Uterus (tissue), 4 donors: ENCODE results near the gene KHSRP. TPM values are rescaled to one million over a fixed set of nuclear protein-coding genes. Genes with fewer than 3 reads are reported as not detected.

Experiments used
- DNase-seq, 2 donors: peaks; one replicate each; pipeline ENCODE4 v3.0.0-alpha.2; 2019 to 2020
- H3K27ac ChIP-seq, 2 donors: fragments of 200-600 bp; sonication (generic); 1 replicate in 1 of 2; 2 replicates in 1 of 2; pipeline ENCODE4 v1.5.1; 2016 to 2018
- H3K27me3 ChIP-seq, 2 donors: fragments of 200-600 bp; sonication (generic); one replicate each; pipeline ENCODE4 v1.5.1; 2018 to 2019; ENCODE audit warnings: control low read depth in 1 of 2
- H3K36me3 ChIP-seq, 2 donors: fragments of 200-600 bp; sonication (generic); one replicate each; pipeline ENCODE4 v1.5.1; 2019; ENCODE audit warnings: control low read depth in 1 of 2
- H3K4me1 ChIP-seq, 2 donors: fragments of 200-600 bp; sonication (generic); one replicate each; pipeline ENCODE4 v1.5.1; 2018 to 2019; ENCODE audit warnings: control low read depth in 1 of 2
- H3K4me3 ChIP-seq, 2 donors: fragments of 200-600 bp; sonication (generic); 1 replicate in 1 of 2; 2 replicates in 1 of 2; pipeline ENCODE4 v1.5.1; 2018 to 2019; ENCODE audit warnings: mild to moderate bottlenecking in 1 of 2
- H3K9me3 ChIP-seq, 2 donors: fragments of 200-600 bp; sonication (generic); one replicate each; pipeline ENCODE4 v1.5.1; 2019; ENCODE audit warnings: control low read depth in 1 of 2
- POLR2A ChIP-seq, 2 donors: fragments of 450-650 bp; IDR thresholded peaks; one replicate each; pipeline ENCODE4 v1.6.1; 2016; ENCODE audit warnings: antibody characterized with exemption in 2 of 2, mild to moderate bottlenecking in 1 of 2, moderate library complexity in 1 of 2
- intact Hi-C: fragments of 100-400 bp; cut with DNase I; formaldehyde crosslinking; loops from one replicate; pipeline ENCODE4 v1.15.1; 2023; ENCODE audit warnings: low total_unique reads
- total RNA-seq, 4 donors: library from RNA; depleted of rRNA in 3 of 4; stranded (reverse); fragments of >200 nt in 3 of 4; gene quantifications; one replicate each; pipeline versions ENCODE4 v1.1.0 to v1.2.4, GENCODE V29; 2014 to 2023
- TF ChIP-seq, protein P1 (sequence below), 4 experiments: fragments of 200-600 bp in 2 of 4; fragments of 450-650 bp in 2 of 4; sonication (generic) in 2 of 4; IDR thresholded peaks; one replicate each; pipeline ENCODE4 v1.5.1; 2016 to 2019; ENCODE audit warnings: antibody characterized with exemption in 4 of 4, mild to moderate bottlenecking in 2 of 4, moderate library complexity in 1 of 4
- donor health status: DM: yes; HTN: yes; CAD: no.

The KHSRP gene
- total RNA-seq, 4 donors from 2014 or later: 23.5 to 259 (median 66.5) TPM

DNA sequence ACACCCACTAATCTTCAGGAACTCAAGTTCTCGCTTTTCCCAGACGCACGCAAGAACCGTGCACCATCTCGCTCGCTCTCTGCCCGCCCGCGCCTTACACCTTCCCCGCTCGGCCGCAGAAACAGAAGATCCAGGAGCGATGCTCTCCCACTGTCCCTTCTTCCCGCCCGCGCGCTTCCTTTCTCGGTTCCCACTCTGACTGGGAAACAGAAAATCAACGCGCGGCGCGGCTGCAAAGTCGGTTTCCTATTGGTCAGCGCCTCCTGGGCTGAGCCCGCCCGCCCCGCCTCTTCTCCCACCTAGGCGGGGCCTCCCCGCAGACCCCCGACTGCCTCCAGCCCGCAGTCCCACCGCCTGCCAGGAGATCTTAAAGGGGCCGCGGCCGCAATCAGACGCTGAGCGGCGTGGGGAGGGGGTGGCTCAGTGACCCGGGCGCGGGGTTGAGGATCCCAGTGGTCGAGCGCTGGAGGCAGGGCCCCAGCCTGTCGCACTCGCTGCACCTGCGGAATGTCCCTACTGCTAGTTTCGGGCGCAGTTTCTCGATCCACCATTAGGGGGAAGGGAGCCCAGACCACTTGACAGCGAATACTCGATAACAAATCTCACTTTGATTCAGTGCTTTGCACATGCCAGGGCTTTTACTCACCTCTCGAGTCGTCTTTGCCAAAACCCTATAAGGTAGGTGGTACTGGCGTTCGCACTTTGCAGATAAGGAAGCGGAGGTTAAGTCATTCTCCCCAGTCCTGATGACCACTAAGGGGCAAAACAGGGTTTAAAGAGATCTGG, 35.7 kb upstream of the KHSRP start:
- peaks cover 0 to 13% of the 10 kb centered on the region in 2 donors for H3K27me3 ChIP-seq
- peak; percentile 96 to 97 for DNase-seq
- peak overlapping the region; percentile 73 to 92 for H3K27ac ChIP-seq
- peak; percentile 21 to 25 for TF ChIP-seq POLR2A (IDR thresholded peaks at IDR 0.05)
- TF ChIP-seq, protein P1, sequence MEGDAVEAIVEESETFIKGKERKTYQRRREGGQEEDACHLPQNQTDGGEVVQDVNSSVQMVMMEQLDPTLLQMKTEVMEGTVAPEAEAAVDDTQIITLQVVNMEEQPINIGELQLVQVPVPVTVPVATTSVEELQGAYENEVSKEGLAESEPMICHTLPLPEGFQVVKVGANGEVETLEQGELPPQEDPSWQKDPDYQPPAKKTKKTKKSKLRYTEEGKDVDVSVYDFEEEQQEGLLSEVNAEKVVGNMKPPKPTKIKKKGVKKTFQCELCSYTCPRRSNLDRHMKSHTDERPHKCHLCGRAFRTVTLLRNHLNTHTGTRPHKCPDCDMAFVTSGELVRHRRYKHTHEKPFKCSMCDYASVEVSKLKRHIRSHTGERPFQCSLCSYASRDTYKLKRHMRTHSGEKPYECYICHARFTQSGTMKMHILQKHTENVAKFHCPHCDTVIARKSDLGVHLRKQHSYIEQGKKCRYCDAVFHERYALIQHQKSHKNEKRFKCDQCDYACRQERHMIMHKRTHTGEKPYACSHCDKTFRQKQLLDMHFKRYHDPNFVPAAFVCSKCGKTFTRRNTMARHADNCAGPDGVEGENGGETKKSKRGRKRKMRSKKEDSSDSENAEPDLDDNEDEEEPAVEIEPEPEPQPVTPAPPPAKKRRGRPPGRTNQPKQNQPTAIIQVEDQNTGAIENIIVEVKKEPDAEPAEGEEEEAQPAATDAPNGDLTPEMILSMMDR (IDR thresholded peaks at IDR 0.05): peak; percentile 56 to 77 (median 69)
- peak overlapping the region; percentile 60 to 65 for H3K4me3 ChIP-seq
- no peaks in the 10 kb centered on the region for H3K36me3 ChIP-seq
- H3K4me1 ChIP-seq: no peaks in the 10 kb centered on the region
- intact Hi-C loops: no loop called here
- no peaks in the 10 kb centered on the region for H3K9me3 ChIP-seq

DNA sequence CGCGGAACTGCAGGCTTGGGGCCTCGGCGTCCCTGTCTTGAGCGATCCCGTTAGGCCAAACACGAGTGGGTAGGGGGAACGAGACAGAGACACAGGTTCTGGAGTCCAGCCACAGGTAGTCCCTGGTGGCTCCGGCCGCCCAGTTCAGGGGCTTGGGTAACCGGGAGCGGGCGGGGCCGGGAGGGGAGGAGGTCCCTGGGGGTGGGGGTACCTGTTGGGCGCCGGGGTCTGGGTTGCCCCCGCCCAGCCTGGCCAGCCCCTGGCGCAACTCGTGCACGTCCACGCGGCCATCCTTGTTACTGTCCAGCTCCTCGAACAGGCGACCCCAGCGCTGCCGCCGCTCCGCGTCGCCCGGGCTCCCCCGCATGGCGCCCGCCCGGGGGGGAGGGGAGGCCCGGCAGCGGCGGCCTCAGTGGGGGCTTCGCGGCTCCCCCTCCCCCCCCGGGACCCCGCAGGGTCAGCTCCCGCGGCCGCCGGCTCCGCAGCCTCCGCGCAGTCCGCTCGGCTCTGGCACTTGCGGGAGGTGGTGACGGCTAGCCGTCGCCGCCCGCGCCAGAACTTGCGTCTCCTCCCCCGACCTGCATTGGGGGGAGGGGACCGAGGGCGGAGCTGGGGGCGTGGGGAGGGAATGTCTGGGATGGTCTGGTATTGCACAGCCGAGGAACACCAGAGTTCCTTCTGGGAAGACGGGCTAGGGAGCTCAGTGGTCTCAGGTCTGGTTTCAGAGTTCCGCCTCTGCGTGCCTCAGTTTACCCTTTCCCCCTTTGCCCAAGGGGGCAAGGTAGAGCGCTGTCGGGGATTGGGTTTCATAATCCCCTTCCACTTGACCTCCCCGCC, 34.9 kb upstream of the KHSRP start, which contains the start of gene SLC25A23:
Gene SLC25A23, minus strand, starts transcription at position 531 of the 837 bp plus-strand sequence. Its CDS starts 164 bp downstream, at position 367.
- intact Hi-C loops: no loop called here
- no peaks in the 10 kb centered on the region for H3K36me3 ChIP-seq
- peak; percentile 69 to 74 for DNase-seq

DNA sequence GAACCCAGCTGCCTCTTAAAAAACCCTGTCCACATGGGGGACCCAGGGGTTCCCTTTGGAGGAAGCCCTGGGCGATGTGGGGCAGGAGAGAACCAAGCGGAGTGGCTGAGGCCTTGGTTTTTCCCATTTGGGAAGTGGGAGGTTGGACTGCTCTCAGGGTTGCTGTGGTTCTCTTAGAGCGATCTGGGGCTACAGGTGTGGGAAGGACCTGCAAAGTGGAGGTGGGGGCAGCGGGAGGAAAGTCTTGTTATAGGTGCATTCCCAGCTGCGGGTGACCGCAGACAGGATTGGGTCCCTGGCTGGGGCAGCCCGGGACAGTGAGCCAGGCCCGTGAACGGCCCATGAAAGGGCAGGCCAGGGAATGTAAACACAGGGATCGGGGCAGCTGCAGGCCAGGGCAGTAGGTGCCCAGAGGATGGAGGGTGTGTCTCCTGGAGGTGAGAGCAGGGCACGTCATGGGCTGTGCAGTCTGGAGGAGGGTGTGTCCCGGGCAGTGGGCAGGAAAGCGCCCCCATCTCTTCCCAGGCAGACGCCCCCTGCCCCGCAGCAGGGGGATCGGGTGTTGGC, 34.2 kb upstream of the KHSRP start:
- intact Hi-C loops: no loop called here
- Histone ChIP-seq H3K27me3 (peaks cover 0 to 6% of the 10 kb centered on the region in 2 donors), H3K36me3 (no peaks in the 10 kb centered on the region), H3K27ac (peak overlapping the region; percentile 73 to 92), H3K4me1 (no peaks in the 10 kb centered on the region), H3K4me3 (peak overlapping the region; percentile 60 to 65), H3K9me3 (peaks cover 0 to 4% of the 10 kb centered on the region in 2 donors)
- TF ChIP-seq POLR2A (IDR thresholded peaks at IDR 0.05): no peak
- TF ChIP-seq, protein P1 (IDR thresholded peaks at IDR 0.05): no peak
- no peak for DNase-seq

More for the DNA sequence above, 34.9 kb upstream of the KHSRP start, which contains the start of gene SLC25A23:
- peaks cover 0 to 13% of the 10 kb centered on the region in 2 donors for H3K27me3 ChIP-seq
- H3K9me3 ChIP-seq: no peaks in the 10 kb centered on the region
- TF ChIP-seq, protein P1 (IDR thresholded peaks at IDR 0.05): no peak
- peak in 1 of 2 donors; percentile 33 for TF ChIP-seq POLR2A (IDR thresholded peaks at IDR 0.05)
- peak within 1 kb of the TSS; percentile 60 to 65 for H3K4me3 ChIP-seq
- H3K27ac ChIP-seq: peak within 1 kb of the TSS; percentile 73 to 92
- no peaks in the 10 kb centered on the region for H3K4me1 ChIP-seq

DNA sequence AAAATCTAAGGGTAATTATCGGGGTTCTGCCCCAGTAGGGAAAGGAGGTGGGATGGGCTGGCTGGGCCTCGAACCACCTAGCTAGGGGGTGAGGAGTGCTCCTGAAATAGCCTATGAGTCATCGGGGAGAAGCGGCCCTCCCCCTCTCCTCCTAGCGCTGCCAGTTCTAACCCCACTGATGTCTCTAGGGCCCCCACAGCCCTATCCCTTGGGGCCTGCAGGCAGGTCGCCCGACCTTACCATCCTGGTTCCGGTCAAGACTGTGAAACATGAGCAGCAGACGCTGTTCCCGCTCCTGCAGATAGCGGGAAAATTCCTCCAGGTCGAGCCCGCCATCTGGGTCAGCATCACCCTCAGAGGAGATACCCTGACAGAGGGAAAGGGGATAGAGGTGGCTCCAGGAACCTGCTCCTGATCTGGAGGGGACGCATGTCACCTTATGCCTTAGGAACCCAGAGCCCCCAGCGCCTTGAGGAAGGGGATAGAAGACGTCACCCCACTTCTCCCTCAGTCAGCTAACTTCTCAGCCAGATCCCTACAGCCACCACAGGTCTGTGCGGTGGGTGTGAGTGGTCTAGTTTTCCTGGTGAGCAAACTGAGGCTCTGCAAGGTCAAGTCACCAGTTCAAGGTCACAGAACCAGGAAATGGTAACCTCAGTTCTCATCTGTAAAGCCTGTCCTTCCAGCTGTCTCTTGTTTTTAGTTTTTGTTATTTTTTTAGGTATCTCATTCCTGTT, 33.5 kb upstream of the KHSRP start:
- H3K4me3 ChIP-seq: peak overlapping the region in 1 of 2 donors; percentile 60
- H3K27ac ChIP-seq: peak overlapping the region; percentile 73 to 92
- intact Hi-C loops: no loop called here
- peaks cover 0 to 7% of the 10 kb centered on the region in 2 donors for H3K9me3 ChIP-seq
- no peaks in the 10 kb centered on the region for H3K4me1 ChIP-seq
- no peaks in the 10 kb centered on the region for H3K36me3 ChIP-seq
- DNase-seq: peak in 1 of 2 donors; percentile 27
- no peak for TF ChIP-seq POLR2A (IDR thresholded peaks at IDR 0.05)
- TF ChIP-seq, protein P1 (IDR thresholded peaks at IDR 0.05): no peak
- H3K27me3 ChIP-seq: no peaks in the 10 kb centered on the region
